HCT116 (cell line): ENCODE measurements around the gene EFEMP2. TPM values are rescaled to one million over a fixed set of nuclear protein-coding genes. Genes with fewer than 3 reads are reported as not detected.

Experiments
- ATAC-seq: fragments of 200-7000 bp; cut with Tn5 transposase; 2 replicates; pipeline ENCODE4 v1.9.1; 2020; ENCODE audit warnings: mild to moderate bottlenecking, moderate library complexity
- BruUV-seq: library from RNA; stranded (reverse); fragments of 400-500 nt; replicated peaks from 2 replicates; lab custom pipeline; 2021; lab: Mats Ljungman, UMichigan
- CTCF ChIA-PET: fragments of 300-600 bp; sonication (Branson Sonifier 250); formaldehyde crosslinking; loops from one replicate; lab custom pipeline; 2021; ENCODE audit warnings: antibody characterized with exemption; lab: Charles Lee
- POLR2A ChIA-PET: fragments of 300-600, 350-600 bp; sonication (Branson Sonifier 250); formaldehyde crosslinking; loops from one replicate; lab custom pipeline; 2021; ENCODE audit warnings: antibody characterized with exemption; lab: Charles Lee
- RAD21 ChIA-PET, 2 experiments: fragments of 300-600 bp; sonication (Branson Sonifier 250); formaldehyde crosslinking; loops; one replicate each; lab custom pipeline; 2023; ENCODE audit warnings: low total read pairs in 2 of 2; ENCODE audit not compliant: uncharacterized antibody in 2 of 2, unreplicated experiment in 2 of 2, low non-redundant PET in 1 of 2; lab: Charles Lee
- DNase-seq: peaks from one replicate; pipeline ENCODE4 v3.0.0-alpha.2; 2010; ENCODE audit warnings: low read depth, low spot score
- H2AFZ ChIP-seq: fragments of 200-600 bp; shearing (Covaris generic), sonication (generic); 2 replicates; pipeline ENCODE4 v1.6.1; 2017; ENCODE audit warnings: low read depth, mixed run types, mixed read lengths, antibody characterized with exemption, low read length; ENCODE audit not compliant: poor library complexity, severe bottlenecking
- H3K27ac ChIP-seq: 2 replicates; pipeline ENCODE4 v1.5.1; 2012; ENCODE audit warnings: low read depth, low read length
- H3K27me3 ChIP-seq: fragments of 200-600 bp; sonication (generic); 2 replicates; pipeline ENCODE4 v1.6.1; 2016; ENCODE audit warnings: mixed run types, low read length, mixed read lengths; ENCODE audit not compliant: insufficient read depth
- H3K36me3 ChIP-seq, 2 experiments: fragments of 200-500 bp in 1 of 2; fragments of 200-600 bp in 1 of 2; sonication (Bioruptor generic) in 1 of 2; sonication (generic) in 1 of 2; 2 replicates each; pipeline versions ENCODE4 v1.5.1 to v1.6.1; 2014 to 2016; ENCODE audit warnings: low read length in 2 of 2, inconsistent platforms in 1 of 2, mixed read lengths in 1 of 2, mixed run types in 1 of 2; ENCODE audit not compliant: insufficient read depth in 2 of 2, control insufficient read depth in 1 of 2
- H3K4me1 ChIP-seq, 2 experiments: fragments of 200-600 bp in 1 of 2; sonication (generic) in 1 of 2; 2 replicates each; pipeline versions ENCODE4 v1.5.1 to v1.6.1; 2012 to 2017; ENCODE audit warnings: low read length in 2 of 2, inconsistent platforms in 1 of 2, mild to moderate bottlenecking in 1 of 2, mixed read lengths in 1 of 2, mixed run types in 1 of 2, moderate library complexity in 1 of 2; ENCODE audit not compliant: insufficient read depth in 2 of 2, control insufficient read depth in 1 of 2
- H3K4me2 ChIP-seq: fragments of 200-600 bp; sonication (generic); 2 replicates; pipeline ENCODE4 v1.6.1; 2017; ENCODE audit warnings: mixed run types, low read length, mixed read lengths
- H3K4me3 ChIP-seq, 2 experiments: fragments of 200-600 bp in 1 of 2; sonication (generic) in 1 of 2; replicated peaks in 1 of 2; 2 replicates each; pipeline ENCODE4 v1.5.1; 2011 to 2016; ENCODE audit warnings: low read length in 2 of 2, control low read depth in 1 of 2, low read depth in 1 of 2, mild to moderate bottlenecking in 1 of 2, mixed read lengths in 1 of 2, mixed run types in 1 of 2
- H3K79me2 ChIP-seq: fragments of 200-600 bp; sonication (generic); 2 replicates; pipeline ENCODE4 v1.6.1; 2017; ENCODE audit warnings: mild to moderate bottlenecking, mixed run types, low read length, moderate library complexity, mixed read lengths; ENCODE audit not compliant: insufficient read depth
- H3K9ac ChIP-seq: fragments of 200-600 bp; sonication (generic); 2 replicates; pipeline ENCODE4 v1.6.1; 2016; ENCODE audit warnings: low read length, mixed read lengths
- H3K9me2 ChIP-seq: fragments of 200-600 bp; sonication (generic), shearing (Covaris generic); 2 replicates; pipeline ENCODE4 v1.6.1; 2017; ENCODE audit warnings: mixed run types, mild to moderate bottlenecking, moderate library complexity; ENCODE audit not compliant: insufficient read depth
- H3K9me3 ChIP-seq, 2 experiments: fragments of 200-500 bp in 1 of 2; fragments of 200-600 bp in 1 of 2; sonication (Bioruptor generic) in 1 of 2; sonication (generic) in 1 of 2; 2 replicates each; pipeline ENCODE4 v1.6.1; 2014 to 2017; ENCODE audit warnings: low read length in 2 of 2, mixed read lengths in 2 of 2, inconsistent platforms in 1 of 2, low read depth in 1 of 2, mild to moderate bottlenecking in 1 of 2, mixed run types in 1 of 2, moderate library complexity in 1 of 2; ENCODE audit not compliant: control insufficient read depth in 1 of 2, insufficient read depth in 1 of 2
- H4K20me1 ChIP-seq: fragments of 200-600 bp; sonication (generic), shearing (Covaris generic); 2 replicates; pipeline ENCODE4 v1.6.1; 2017; ENCODE audit warnings: mixed run types, mild to moderate bottlenecking, moderate library complexity; ENCODE audit not compliant: insufficient read depth
- ATF3 ChIP-seq: IDR thresholded peaks from 2 replicates; pipeline ENCODE4 v1.6.1; 2012
- CBX3 ChIP-seq: IDR thresholded peaks from 2 replicates; pipeline ENCODE4 v1.6.1; 2012; ENCODE audit warnings: low read depth
- CEBPB ChIP-seq: IDR thresholded peaks from 2 replicates; pipeline ENCODE4 v1.6.1; 2012; ENCODE audit warnings: low read depth
- CTCF ChIP-seq, 3 experiments: fragments of 200-600 bp in 1 of 3; sonication (generic) in 1 of 3; IDR thresholded peaks in 2 of 3; conservative IDR thresholded peaks in 1 of 3; 2 replicates each; pipeline ENCODE4 v1.5.1; 2012 to 2017; ENCODE audit warnings: low read depth in 2 of 3, low read length in 2 of 3, antibody characterized with exemption in 1 of 3, borderline replicate concordance in 1 of 3, control low read depth in 1 of 3, mild to moderate bottlenecking in 1 of 3, mixed read lengths in 1 of 3, mixed run types in 1 of 3, moderate library complexity in 1 of 3; ENCODE audit not compliant: insufficient read depth in 1 of 3
- EGR1 ChIP-seq: IDR thresholded peaks from 2 replicates; pipeline ENCODE4 v1.6.1; 2012; ENCODE audit warnings: low read depth
- ELF1 ChIP-seq: IDR thresholded peaks from 2 replicates; pipeline ENCODE4 v1.6.1; 2012; ENCODE audit warnings: low read depth, borderline replicate concordance
- EZH2 ChIP-seq: fragments of 200-600 bp; sonication (generic); IDR thresholded peaks from 2 replicates; pipeline ENCODE4 v1.6.1; 2017; ENCODE audit warnings: antibody characterized with exemption, mixed run types
- EZH2phosphoT487 ChIP-seq: fragments of 200-600 bp; IDR thresholded peaks from 2 replicates; pipeline ENCODE4 v1.6.1; 2018; ENCODE audit warnings: antibody characterized with exemption, borderline replicate concordance
- MAX ChIP-seq: IDR thresholded peaks from 2 replicates; pipeline ENCODE4 v1.6.1; 2012
- POLR2A ChIP-seq: IDR thresholded peaks from 2 replicates; pipeline ENCODE4 v1.7.0; 2011; ENCODE audit warnings: borderline replicate concordance; ENCODE audit not compliant: insufficient read depth, insufficient read length; ENCODE audit errors: extremely low read depth
- POLR2AphosphoS5 ChIP-seq: IDR thresholded peaks from 2 replicates; pipeline ENCODE4 v1.6.1; 2011; ENCODE audit warnings: mild to moderate bottlenecking, low read depth, low read length, moderate library complexity
- RAD21 ChIP-seq: IDR thresholded peaks from 2 replicates; pipeline ENCODE4 v1.6.1; 2012; ENCODE audit warnings: low read depth, mild to moderate bottlenecking
- REST ChIP-seq: IDR thresholded peaks from 2 replicates; pipeline ENCODE4 v1.6.1; 2012; ENCODE audit warnings: low read depth
- SIN3A ChIP-seq: IDR thresholded peaks from 2 replicates; pipeline ENCODE4 v1.6.1; 2012; ENCODE audit warnings: low read depth
- SP1 ChIP-seq: IDR thresholded peaks from 2 replicates; pipeline ENCODE4 v1.6.1; 2012; ENCODE audit warnings: low read depth
- SRF ChIP-seq: IDR thresholded peaks from 2 replicates; pipeline ENCODE4 v1.6.1; 2012; ENCODE audit warnings: low read depth
- TCF7L2 ChIP-seq: IDR thresholded peaks from 2 replicates; pipeline ENCODE4 v1.7.0; 2011; ENCODE audit warnings: borderline replicate concordance, inconsistent platforms; ENCODE audit not compliant: insufficient read depth, insufficient read length; ENCODE audit errors: extremely low read depth
- ZBTB33 ChIP-seq: IDR thresholded peaks from 2 replicates; pipeline ENCODE4 v1.6.1; 2011; ENCODE audit warnings: mild to moderate bottlenecking, low read length, moderate library complexity; ENCODE audit not compliant: insufficient replicate concordance; ENCODE audit errors: extremely low read depth
- ZFX ChIP-seq: fragments of 450-650 bp; IDR thresholded peaks from 2 replicates; pipeline ENCODE4 v1.6.1; 2017
- ZNF274 ChIP-seq: fragments of 200-500 bp; sonication (Bioruptor generic); IDR thresholded peaks from 2 replicates; pipeline ENCODE4 v1.6.1; 2014; ENCODE audit warnings: mild to moderate bottlenecking, low read depth, low read length, inconsistent platforms
- intact Hi-C: fragments of 100-400 bp; cut with micrococcal nuclease; formaldehyde crosslinking; loops from 2 replicates; pipeline ENCODE4 v1.10.0; 2022
- total RNA-seq: library from RNA; stranded (reverse); gene quantifications from one replicate; pipeline ENCODE4 v1.2.1, GENCODE V29; 2021; ENCODE audit not compliant: unreplicated experiment

Gene EFEMP2
- total RNA-seq, 1 experiment from 2014 or later: 8.4 TPM

- no peaks in the 10 kb centered on the region for H3K9me3 ChIP-seq
- H3K4me2 ChIP-seq: no peak overlapping the region
- H4K20me1 ChIP-seq: no peaks in the 10 kb centered on the region
- intact Hi-C loops: no loop called here
- no peaks in the 10 kb centered on the region for H3K27me3 ChIP-seq
- peaks cover 22% of the 10 kb centered on the region for H3K79me2 ChIP-seq
- H3K4me1 ChIP-seq: peaks cover 9 to 14% of the 10 kb centered on the region in 2 experiments
- H3K36me3 ChIP-seq: peaks cover 7 to 18% of the 10 kb centered on the region in 2 experiments; a peak in 3 of 4 replicates
- CTCF ChIA-PET: no interaction called here
- POLR2A ChIA-PET: no interaction called here
- RAD21 ChIA-PET: interaction anchor here in 1 of 2 experiments (0.6 kb wide), 1 partner anchor 271 kb away, joined by 3 read pairs; no protein-coding TSS in a partner anchor
- no peak for TF ChIP-seq CBX3
- TF ChIP-seq ELF1: no peak
- no peak for TF ChIP-seq REST
- no peak for TF ChIP-seq SP1
- TF ChIP-seq EZH2phosphoT487: no peak
- no peak for TF ChIP-seq ZBTB33
- TF ChIP-seq SRF: no peak
- no peak for TF ChIP-seq SIN3A
- TF ChIP-seq EGR1: no peak
- no peak for TF ChIP-seq MAX
- no peak for TF ChIP-seq ATF3
- no peak for TF ChIP-seq TCF7L2
- TF ChIP-seq RAD21: no peak
- no peak for TF ChIP-seq POLR2A
- no peak for TF ChIP-seq CTCF (IDR thresholded peaks at IDR 0.05 in 2 of 3, conservative IDR thresholded peaks at IDR 0.05 in 1 of 3; ENCODE audit: borderline replicate concordance in 1 of 3, insufficient read depth in 1 of 3, low read depth in 2 of 3, low read length in 2 of 3)
- TF ChIP-seq ZFX: no peak
- TF ChIP-seq EZH2: no peak
- no peak for TF ChIP-seq ZNF274
- no peak for TF ChIP-seq POLR2AphosphoS5
- no peak for TF ChIP-seq CEBPB
- TF ChIP-seq, all 23 proteins: peak for 0
- H2AFZ ChIP-seq: no peak overlapping the region
- DNase-seq (no peak), ATAC-seq (no peak)
- no peak overlapping the region for H3K9ac ChIP-seq
- H3K27ac ChIP-seq: no peak overlapping the region
- H3K9me2 ChIP-seq: no peaks in the 10 kb centered on the region
- BruUV-seq: no TSS peak
- H3K4me3 ChIP-seq: no peak overlapping the region
Observed at GRCh38 chr11:65864706-65865471, 7.7 kb downstream of the EFEMP2 start.
